Measurements from ENCODE around the gene SYCE1L.
"Not testable (repeated sequence)": the region's sequence is repeated elsewhere in the genome, so short reads cannot be mapped to it uniquely, and the experiment has no call there.

SYCE1L gene

GRCh38 chr16:77199211-77199610 is at the start of gene SYCE1L:
SYCE1L (plus strand) TSS chr16:77199408; CDS start chr16:77199452, 44 bp downstream.
- DNase-seq: no peak

- DNase-seq: no peak
These were observed 41.7 kb upstream of the SYCE1L start for GRCh38 chr16:77157346-77158058.

- no peak for DNase-seq
These were observed 40.9 kb upstream of the SYCE1L start for GRCh38 chr16:77158293-77158692.

- no peak for DNase-seq
These were observed 34.2 kb upstream of the SYCE1L start for GRCh38 chr16:77165006-77165405.

GRCh38 chr16:77165536-77166236 is 33.5 kb upstream of the SYCE1L start:
- DNase-seq: not testable (repeated sequence)

GRCh38 chr16:77166726-77167125 is 32.5 kb upstream of the SYCE1L start:
- no peak for DNase-seq

- no peak for DNase-seq
These were observed 30.3 kb upstream of the SYCE1L start for GRCh38 chr16:77168901-77169300.

GRCh38 chr16:77169650-77170236 is 29.5 kb upstream of the SYCE1L start:
- peak; percentile 17 for DNase-seq

GRCh38 chr16:77170805-77171204 is 28.4 kb upstream of the SYCE1L start:
- DNase-seq: no peak

- peak; percentile 55 for DNase-seq
These were observed 27.2 kb upstream of the SYCE1L start for GRCh38 chr16:77171745-77172635.

GRCh38 chr16:77172951-77173350 is 26.3 kb upstream of the SYCE1L start:
- no peak for DNase-seq

GRCh38 chr16:77183137-77183536 is 16.1 kb upstream of the SYCE1L start:
- DNase-seq: peak; percentile 32

- DNase-seq: not testable (repeated sequence)
These were observed 12.9 kb upstream of the SYCE1L start for GRCh38 chr16:77186298-77186697.

GRCh38 chr16:77190190-77190477 is 9.1 kb upstream of the SYCE1L start:
- no peak for DNase-seq

GRCh38 chr16:77190478-77191258 is 8.5 kb upstream of the SYCE1L start, which contains the start of gene MON1B:
MON1B (plus strand) TSS chr16:77191190; CDS start chr16:77191486, 296 bp downstream.
- DNase-seq: peak; percentile 99

GRCh38 chr16:77191259-77191969 is 7.8 kb upstream of the SYCE1L start:
- no peak for DNase-seq

GRCh38 chr16:77193377-77193776 is 5.8 kb upstream of the SYCE1L start:
- DNase-seq: no peak

- no peak for DNase-seq
These were observed 4.6 kb upstream of the SYCE1L start for GRCh38 chr16:77194295-77195231.

- DNase-seq: no peak
These were observed 3.8 kb upstream of the SYCE1L start for GRCh38 chr16:77195411-77195810.

- no peak for DNase-seq
These were observed 1.5 kb upstream of the SYCE1L start for GRCh38 chr16:77197747-77198146.
